HG03521 (cell line): ENCODE data around the gene PIK3C2G.
"Not testable (repeated sequence)": the region's sequence is repeated elsewhere in the genome, so short reads cannot be mapped to it uniquely, and the experiment has no call there.

Experiments
- ATAC-seq: cut with Tn5 transposase; IDR thresholded peaks from one replicate; pipeline ENCODE4 v1.9.1; 2021; ENCODE audit warnings: mild to moderate bottlenecking, moderate library complexity; ENCODE audit not compliant: unreplicated experiment

Gene PIK3C2G

DNA sequence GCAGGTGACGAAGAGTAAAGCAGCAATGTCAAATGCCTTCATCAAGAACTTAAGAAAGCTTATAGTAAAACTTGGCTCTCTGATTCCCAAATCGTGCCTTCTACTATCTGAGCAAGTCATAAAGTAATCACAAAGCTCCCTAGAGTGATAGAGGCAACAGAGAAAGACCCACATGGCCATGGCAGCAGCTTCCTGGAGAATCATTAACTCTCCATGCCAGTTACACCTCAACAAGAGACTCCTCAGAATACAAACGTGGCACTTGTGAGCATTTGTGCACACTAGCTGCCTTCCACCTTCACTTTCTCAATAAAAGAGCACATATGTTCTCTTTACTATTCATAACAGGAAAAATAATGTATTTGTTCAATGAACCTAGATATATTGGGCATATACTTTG, 428.5 kb downstream of the PIK3C2G start:
- ATAC-seq: no peak

- ATAC-seq: no peak
Measured at GRCh38 chr12:18690653-18691052, 429.3 kb downstream of the PIK3C2G start.

- not testable (repeated sequence) for ATAC-seq
Measured at GRCh38 chr12:18693986-18694385, 432.7 kb downstream of the PIK3C2G start.

- ATAC-seq: no peak
Measured at GRCh38 chr12:18696971-18697602, 435.8 kb downstream of the PIK3C2G start.
